GM18507 (cell line): ENCODE data around the gene AUNIP.
A peak's percentile ranks its signal among the peaks of the same experiment; 100 is the strongest.

ENCODE experiments used
- DNase-seq: peaks from one replicate; pipeline ENCODE4 v3.0.0; 2011; ENCODE audit warnings: low read depth; ENCODE audit not compliant: insufficient read length; ENCODE audit errors: extremely low spot score
- FAIRE-seq: peaks from 2 replicates; lab custom pipeline; 2011; peaks lifted over from hg19 to GRCh38; lab: Jason Lieb, UNC

The AUNIP gene

GRCh38 chr1:25802915-25803314, 56.3 kb downstream of the AUNIP start:
- no peak for DNase-seq
- peak; percentile 48 for FAIRE-seq

GRCh38 chr1:25800703-25801377, 58.4 kb downstream of the AUNIP start:
- DNase-seq: no peak
- no peak for FAIRE-seq

- no peak for DNase-seq
- FAIRE-seq: no peak
Measured at GRCh38 chr1:25799935-25800702, 59.1 kb downstream of the AUNIP start, which contains the start of gene SELENON. SELENON (plus strand) TSS chr1:25800193; CDS start chr1:25800231, 38 bp downstream.

DNA sequence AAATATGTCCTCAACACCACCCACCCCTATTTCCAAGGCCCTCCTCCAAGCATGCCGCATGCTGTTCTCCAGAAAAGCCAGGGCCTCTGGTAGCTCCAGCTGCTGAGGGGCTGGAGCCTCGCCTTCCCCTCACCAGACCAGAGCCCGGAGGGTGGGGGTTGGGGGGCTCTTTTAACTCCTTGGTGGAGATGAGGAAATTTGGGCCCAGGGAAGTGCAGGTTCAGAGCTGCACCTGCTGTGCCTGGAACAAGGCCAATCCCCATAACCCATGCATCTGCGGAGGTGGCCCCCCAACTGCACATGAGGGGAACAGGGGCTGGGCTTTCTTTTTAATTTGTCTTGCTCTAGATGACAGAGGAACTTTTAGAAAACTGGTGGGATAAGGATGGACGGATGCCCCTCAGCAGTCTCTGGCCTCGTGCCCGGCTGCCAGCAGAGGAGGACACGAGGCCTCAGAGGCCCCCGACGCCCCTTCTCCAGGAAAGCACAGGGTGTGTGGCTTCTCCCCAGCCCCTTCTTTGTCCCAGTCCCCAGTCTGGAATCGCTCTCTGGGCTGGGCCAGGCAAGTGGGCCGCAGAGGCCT, 59.8 kb downstream of the AUNIP start:
- FAIRE-seq: no peak
- no peak for DNase-seq

- no peak for FAIRE-seq
- no peak for DNase-seq
Measured at GRCh38 chr1:25798666-25799351, 60.4 kb downstream of the AUNIP start.

GRCh38 chr1:25797939-25798338, 61.3 kb downstream of the AUNIP start:
- no peak for DNase-seq
- FAIRE-seq: no peak

- FAIRE-seq (peak; percentile 81), DNase-seq (no peak)
Measured at GRCh38 chr1:25796811-25797458, 62.3 kb downstream of the AUNIP start.

DNA sequence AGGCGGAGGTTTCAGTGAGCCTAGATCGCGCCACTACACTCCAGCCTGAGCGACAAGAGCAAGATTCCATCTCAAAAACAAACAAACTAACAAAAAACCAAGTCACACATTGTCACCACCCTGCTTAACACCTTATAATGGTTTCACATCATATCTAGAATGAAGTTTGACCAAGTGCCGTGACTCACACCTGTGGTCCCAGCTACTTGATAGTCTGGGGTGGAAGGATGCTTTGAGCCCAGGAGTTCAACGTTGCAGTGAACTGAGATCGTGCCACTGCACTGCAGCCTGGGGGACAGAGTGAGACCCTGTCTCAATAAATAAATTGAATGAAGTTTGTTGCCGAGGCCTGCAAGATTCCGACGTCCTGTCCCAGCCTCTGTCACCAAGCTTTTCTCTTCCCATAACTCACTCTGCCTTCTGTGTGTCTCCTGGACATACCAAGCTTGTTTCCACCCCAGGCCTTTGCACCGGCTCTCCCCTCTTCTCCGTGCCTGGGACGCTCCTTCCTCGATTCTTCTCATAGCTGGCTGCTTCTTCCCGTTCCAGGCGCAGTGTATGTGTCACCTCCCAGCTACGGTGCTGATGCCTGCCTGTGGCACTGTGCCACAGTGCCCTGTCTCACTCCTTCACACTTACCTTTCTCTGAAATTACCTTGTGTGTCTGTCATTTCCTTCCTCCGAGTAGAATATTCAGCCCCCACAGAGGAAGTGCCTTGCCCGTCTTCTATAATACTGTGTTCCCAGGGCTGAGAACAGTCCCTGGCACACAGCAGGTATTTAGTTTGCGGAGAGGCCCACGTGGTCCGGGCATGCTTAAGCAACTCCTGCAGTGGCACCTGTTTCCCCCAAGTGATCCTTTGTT, 63.1 kb downstream of the AUNIP start:
- DNase-seq (no peak), FAIRE-seq (no peak)

GRCh38 chr1:25795211-25795610, 64.0 kb downstream of the AUNIP start:
- FAIRE-seq (no peak), DNase-seq (no peak)

GRCh38 chr1:25794325-25794724, 64.9 kb downstream of the AUNIP start:
- FAIRE-seq (no peak), DNase-seq (no peak)

DNA sequence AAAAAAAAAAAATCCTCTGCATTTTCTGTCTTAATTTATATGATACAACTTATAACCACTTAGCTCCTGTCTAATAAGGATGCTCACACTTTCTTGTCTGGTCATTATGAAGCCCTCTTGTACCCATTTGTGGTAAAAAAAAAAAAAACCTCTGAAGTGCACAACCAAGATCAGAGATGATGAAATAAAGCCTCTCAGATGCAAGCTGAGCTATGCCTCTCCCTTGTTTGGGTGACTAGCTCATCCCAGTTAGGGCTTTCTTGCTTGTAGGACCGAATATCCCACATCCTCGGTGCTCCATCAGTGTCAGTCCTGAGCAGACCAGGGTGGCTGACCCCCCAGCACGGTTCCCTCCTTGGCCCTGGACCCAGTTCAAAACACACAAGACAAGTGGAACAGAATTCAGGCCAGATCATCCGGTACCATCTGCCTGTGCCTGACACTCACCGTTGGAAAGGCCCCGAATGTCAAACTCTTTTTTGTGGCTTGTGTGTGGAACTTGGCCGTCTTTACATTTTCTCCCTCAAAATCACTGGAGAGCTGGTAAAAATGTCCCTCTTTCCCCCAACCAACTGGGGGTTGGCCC, 65.6 kb downstream of the AUNIP start:
- no peak for FAIRE-seq
- DNase-seq: no peak

DNA sequence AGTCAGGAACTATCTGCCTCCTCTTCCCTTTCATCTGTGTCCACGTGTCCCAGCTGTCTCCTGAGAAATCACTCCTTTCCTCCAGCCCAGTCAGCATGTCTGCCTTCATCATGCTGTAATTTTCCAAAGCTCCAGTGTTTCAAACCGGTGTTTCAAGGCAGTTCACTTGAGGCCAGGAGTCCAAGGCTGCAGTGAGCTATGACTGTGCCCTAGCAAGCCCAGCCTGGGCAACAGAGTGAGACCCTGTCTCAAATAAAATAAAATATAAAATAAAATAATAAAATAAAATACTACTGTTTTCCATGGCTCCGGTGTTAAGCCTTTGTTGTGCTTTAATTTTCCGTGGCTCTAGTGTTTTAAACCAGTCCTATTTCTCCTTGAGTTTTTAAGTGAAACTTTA, 67.1 kb downstream of the AUNIP start:
- DNase-seq (no peak), FAIRE-seq (no peak)

DNA sequence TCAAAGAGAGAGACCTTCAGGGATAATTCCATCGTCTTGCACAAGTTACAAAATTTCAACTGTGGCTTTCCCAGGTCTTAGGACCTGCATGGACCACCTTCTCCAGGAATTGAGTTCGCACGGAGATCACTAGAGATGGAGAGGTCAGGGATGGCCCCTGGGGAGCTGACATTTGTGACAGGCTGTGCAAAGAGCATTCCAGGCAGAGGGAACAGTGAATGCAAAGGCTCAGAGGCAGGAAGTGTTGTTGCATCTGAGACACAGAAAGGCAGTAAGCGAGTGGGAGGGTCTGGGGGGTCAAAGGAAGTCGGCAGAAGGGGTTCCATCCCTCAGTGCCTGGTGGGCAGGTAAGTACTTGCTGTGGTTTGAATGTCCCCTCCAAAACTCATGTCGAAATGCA, 68.8 kb downstream of the AUNIP start:
- DNase-seq (no peak), FAIRE-seq (no peak)

GRCh38 chr1:25787760-25788166, 71.5 kb downstream of the AUNIP start:
- DNase-seq (no peak), FAIRE-seq (no peak)

GRCh38 chr1:25786887-25787759, 72.1 kb downstream of the AUNIP start:
- DNase-seq (no peak), FAIRE-seq (no peak)

GRCh38 chr1:25785333-25786067, 73.8 kb downstream of the AUNIP start:
- FAIRE-seq: no peak
- DNase-seq: no peak

- DNase-seq (no peak), FAIRE-seq (no peak)
Measured at GRCh38 chr1:25784575-25785051, 74.6 kb downstream of the AUNIP start.
